Cerebellar nuclear complex (tissue), 1 donor: ENCODE data around the gene GLYATL1.
"Not testable (repeated sequence)": the region's sequence is repeated elsewhere in the genome, so short reads cannot be mapped to it uniquely, and the experiment has no call there.

Experiments
- DNase-seq, 2 experiments: peaks; one replicate each; lab custom pipeline; 2025; lab: John Stamatoyannopoulos, UW

Gene GLYATL1

DNA sequence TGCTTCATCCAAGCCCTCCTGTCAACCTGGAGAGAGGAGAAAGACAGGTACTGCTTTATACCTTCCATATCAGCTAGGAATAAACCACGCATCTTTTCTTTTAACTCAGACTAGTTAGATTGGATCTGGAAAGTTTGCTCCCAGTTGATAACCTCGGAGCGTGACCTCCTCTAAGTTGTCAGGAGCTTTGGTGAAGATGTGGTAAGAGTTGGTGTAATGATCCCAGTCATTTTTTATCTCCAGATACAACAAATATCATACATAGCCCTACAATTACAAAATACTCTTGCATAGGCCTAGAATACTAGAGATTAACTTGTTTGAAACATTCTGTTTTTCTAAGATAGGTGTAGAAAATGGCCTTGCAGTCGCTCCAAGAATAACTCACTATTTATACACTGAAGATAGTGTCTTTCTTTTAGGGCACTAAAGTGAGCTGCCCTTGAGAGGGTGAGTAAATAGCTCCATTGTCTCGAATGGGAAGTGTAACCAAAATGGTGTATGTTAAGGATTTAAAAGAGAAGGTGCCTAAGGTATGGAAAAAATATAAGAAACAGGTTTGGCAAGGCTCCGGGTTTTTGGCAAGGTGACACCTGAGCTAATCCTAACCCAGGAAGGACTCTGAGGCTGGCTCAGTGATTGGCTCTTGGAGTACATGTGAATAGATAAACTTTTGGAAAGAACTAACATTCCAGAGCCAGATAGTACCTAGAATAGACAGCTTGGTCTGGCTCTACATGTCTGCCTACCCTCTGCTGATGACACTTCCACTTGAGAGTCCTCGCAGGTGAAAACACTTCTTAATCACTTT, 59.4 kb downstream of the GLYATL1 start:
- DNase-seq, result no peak

DNA sequence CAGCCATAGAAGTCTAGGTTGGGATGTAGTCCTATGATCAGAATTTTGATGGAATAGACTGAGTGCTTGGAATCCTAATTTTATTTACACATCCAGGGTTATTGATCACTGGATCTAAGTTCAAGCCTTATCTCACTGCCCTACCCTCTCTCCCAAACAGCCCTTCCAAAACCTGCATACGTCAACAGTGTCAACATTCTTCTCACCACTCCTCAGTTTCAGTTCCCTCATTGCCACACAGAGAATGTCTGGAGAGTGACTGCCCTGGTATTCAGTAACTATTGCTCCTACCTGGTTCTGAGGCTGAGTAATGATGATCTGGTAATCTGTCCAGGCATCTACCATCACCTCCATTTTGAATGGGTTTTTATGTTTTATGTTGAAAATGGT, 60.0 kb downstream of the GLYATL1 start:
- no peak for DNase-seq

DNA sequence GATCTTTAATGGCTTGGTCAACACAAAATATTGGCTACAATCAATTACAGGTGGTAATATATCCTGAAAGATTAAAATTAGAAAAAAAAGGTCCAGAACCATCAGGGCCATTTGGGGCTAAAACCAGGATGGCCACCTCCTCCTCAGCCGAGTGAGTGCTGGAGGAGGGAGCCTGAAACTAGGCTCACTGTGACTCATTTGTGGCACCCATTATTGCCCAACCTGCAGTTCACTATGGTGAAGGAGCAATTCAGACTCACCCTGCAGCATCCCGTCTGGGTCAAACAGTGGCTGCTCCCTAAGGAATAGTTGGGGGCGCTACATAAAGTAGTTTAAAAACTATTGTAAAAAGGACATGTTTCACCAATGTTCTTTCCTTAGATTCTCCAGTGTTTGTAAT, 60.7 kb downstream of the GLYATL1 start:
- no peak for DNase-seq

DNA sequence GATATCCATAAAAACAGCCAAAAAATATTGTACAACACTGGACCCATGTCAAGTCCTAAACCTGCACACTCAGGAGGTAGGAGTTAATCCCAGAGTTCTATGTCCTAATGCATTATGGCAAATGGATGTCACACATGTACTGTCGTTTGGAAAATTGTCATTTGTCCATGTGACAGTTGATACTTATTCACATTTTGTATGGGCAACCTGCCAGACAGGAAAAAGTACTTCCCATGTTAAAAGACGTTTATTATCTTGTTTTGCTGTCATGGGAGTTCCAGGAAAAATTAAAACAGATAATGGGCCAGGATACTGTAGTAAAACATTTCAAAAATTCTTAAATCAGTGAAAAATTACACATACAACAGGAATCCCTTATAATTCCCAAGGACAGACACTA, 62.7 kb downstream of the GLYATL1 start:
- DNase-seq, result not testable (repeated sequence)
